Measurements from ENCODE around the gene HMG20B.

Gene HMG20B

DNA sequence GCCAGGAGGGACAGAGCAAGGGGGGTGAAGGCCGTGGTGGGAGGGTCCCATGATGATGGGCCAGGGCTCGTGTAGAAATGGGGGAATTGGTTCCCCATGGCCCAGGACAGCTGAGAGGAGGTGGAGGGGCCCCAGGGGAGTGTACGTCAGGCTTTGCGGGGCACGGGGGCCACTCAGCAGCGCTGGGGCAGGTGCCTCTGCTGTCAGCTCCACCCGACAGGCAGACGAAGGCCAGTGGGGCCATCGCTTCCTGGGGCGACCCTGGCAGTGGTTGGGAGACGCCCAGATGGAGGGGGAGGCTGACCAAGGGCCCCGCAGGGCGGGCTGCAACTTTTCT is 35.7 kb upstream of the HMG20B start:
- DNase-seq (ENCODE audit: low read depth), result no peak

DNA sequence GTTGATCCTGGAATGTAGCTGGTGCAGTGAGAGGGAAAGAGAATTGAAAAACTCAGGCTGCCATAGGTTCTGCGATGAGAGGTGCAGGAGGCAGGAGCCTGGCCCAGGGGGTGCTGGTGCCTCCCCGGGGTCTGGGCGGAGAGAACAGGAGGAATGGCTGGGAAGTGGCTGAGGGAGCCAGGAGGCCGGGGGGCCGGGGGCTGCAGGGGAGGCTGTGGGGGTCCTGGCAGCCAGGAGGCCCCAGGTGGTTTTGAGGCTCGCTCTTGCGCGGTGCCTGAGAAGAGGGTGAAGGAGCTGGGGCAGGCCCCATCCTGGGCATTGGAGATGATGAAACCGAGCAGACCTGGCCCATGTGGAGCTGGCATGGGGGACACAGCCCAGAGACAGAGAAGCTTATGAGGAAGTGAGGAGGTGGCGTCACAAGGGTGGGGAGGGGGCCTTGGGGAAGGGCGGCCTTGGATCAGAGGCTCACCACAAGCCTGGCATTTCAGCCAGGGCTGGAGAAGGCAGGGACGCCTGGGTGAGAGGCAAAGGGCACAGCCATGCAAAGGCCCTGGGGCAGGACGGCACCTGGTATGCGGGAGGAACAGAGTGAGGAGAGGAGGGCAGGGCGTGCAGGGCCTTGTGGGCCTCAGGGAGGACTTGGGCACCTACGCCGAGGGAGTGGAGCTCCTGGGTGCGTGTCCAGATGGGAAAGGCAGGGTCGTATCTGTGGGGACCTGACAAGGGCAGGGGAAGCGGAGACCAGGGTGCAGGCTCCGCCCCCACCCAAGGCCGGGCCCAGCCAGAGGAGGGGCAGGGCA is 35.1 kb upstream of the HMG20B start:
- no peak for DNase-seq (ENCODE audit: low read depth)

DNA sequence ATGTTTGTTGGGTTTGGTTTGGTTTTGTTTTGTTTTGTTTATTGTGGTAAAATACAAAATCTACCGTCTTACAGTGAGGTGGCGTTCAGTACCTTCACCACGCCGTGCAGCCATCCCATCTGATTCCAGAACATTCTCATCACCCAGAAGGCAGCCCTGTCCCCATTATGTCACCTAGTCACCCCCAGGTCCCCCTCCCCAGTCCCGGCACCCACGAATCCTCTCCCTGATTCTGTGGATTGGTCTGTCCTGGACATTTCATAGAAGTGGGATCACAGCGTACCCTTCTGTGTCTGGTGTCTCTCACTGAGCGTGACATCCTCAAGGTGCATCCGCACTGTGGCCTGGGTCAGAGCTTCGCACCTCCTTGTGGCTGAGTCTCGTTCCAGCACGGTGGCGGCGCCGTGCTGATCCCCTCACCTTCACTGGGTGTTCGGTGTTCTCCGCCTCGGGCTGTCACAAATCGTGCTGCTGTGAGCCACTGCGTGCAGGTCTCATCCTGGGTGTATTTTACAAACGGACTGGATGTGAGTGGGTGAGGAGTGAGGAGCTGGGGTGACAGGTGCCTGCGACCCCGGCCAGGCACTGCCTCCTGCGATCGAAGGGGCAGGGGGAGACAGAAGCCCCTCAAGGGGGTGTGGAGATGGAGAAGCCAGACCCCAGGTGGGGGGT is 34.4 kb upstream of the HMG20B start:
- no peak for DNase-seq (ENCODE audit: low read depth)

DNA sequence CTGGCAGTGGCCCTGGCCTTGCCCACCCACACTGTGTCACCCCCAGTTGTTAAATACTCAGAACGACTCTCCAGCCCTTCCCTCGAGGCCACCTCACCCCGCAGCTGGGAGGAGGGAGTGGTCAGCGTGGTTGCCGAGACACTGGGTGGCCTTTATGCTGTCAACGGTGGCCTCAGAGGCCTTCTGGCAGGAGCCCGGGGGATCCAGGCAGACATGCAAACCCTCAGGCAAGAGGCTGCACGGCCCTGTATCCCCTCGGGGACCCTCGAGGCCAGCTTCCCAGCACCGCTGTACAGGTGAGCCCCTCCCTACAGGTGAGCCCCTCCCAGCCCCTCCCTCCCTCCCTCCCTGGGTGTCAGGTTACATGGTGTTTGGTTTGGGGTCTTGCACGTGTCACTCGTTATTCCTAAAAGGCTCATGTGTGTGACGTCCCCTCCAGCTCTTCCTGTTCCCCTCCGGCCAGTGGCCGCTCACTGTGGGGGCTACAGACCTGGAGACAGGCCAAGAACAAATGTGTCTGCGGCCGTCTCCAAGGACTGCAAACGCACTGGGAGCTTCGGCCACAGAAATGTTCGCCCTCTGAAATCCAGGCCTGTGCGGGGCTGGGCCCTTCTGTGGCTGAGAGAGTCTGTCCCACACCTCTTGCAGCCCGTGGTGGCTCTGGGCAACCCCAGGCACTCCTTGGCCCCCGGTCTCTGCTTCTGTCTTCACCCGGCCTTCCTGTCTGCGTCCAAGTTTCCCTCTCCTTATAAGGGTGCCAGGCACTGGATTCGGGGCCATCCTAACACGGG is 33.6 kb upstream of the HMG20B start, which contains the start of gene TEKTIP1:
TSS of gene TEKTIP1 (plus strand) at position 210 of the 791 bp plus-strand sequence. CDS start at position 214, 4 bp downstream.
- DNase-seq (ENCODE audit: low read depth), result no peak

DNA sequence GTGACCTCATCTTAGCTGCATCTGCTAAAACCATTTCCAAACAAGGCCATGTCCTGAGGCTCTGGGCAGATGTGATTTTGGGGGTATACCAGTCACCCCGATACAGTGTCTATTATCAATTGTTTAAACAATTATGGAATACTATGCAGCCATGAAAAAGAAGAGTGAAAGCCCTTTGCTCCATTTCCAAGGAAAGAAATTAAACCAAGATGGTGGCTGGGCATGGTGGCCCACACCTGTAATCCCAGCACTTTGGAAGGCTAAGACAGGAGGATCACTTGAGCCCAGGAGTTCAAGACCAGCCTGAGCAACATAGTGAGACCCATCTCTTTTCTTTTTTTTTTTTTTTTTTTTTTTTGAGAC is 33.0 kb upstream of the HMG20B start:
- no peak for DNase-seq (ENCODE audit: low read depth)

DNA sequence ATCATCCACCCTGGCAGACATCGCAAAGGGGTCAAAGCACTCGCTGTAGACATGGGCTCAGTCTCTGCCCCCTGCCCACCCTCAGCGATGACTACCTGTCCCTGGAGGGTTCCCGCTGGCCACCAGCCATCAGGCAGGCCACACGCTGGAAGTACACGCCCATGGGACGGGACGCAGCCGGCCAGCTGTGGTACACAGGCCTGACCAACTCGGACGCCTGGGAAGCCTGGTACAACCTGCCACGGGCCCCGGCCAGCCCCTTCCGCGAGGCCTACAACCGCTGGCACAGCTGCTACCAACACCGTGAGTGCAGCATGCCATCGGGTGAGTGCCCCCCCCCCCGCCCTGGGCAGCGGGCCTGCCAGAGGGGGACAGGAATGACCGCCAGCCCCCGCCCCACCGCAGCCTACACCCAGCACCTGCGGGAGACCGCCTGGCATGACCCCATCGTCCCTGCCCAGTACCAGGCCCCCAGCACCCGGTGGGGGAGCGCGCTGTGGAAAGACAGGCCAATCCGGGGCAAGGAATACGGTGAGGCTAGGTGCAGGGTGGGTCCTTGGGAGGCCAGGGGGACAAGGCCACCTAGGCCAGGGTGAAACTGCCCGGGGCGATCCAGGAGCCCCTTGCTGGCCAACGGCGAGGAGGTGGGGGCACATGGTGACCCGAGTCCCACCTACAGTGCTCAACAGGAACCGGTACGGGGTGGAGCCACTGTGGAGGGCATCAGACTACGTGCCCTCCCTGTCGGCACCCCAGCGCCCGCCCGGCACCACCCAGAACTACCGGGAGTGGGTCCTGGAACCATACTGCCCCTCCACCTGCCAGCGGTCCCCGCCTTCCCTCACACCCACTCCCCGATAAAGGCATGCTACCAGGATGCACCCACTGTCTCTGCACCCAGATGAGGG is 29.3 kb upstream of the HMG20B start:
- no peak for DNase-seq (ENCODE audit: low read depth)

DNA sequence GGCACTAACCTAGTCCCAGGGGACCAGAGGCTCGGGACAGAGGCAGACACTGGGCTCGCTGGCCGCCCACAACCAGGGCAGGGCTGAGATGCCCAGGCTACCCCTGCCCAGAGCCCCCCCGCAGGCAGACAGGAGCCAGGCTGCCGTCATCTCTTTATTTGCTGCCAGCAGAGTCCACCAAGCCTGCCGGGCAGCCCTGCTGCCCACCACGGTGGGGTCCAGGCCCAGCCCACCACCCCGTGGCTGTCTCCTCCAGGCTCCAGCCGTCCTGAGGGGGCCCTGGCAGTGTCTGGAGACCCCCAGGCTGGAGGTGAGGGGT is 28.7 kb upstream of the HMG20B start:
- DNase-seq (ENCODE audit: low read depth), result no peak

DNA sequence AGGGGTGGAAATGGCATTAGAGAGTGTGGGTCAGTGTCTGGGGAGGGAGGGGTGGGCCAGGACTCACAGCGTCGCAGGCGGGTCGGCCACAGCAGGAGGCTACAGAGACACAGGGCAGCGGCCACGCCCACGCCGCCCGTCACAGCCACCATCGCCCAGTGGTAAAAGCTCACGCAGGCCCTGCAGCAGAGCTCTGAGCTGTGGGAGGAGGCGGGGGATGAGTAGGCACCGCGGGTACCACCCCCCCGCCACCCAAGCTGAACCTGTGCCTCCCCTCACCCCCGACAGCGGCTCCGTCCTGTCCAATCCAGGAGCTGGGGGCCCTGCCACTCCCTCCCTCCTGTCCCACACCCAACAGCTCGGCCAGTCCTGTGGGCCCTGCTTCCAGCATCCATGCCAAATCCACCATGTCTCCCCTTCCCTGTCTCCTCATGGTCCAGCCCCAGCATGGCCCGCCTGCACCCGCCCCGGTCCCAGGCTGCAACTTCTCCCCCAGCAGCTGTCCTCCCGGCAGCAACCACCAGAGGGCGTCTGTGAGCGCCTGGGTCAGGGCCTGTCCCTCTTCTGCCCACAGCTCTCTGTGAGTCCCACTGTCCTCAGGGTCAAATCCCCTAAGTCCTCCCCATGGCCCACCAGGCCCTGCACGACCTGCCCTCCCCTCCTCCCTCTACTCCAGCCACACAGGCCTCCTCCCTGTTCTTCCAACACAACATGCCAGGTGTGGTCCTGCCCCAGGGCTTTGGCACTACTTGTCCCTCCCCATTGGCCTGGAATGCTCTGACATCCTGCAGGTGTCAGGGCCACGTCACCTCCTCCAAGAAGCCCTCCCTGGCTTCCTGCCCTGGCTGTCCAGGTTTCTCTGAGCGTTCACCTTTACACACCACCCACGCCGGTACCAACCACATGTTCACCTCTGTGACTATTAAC is 27.7 kb upstream of the HMG20B start:
- no peak for DNase-seq (ENCODE audit: low read depth)

DNA sequence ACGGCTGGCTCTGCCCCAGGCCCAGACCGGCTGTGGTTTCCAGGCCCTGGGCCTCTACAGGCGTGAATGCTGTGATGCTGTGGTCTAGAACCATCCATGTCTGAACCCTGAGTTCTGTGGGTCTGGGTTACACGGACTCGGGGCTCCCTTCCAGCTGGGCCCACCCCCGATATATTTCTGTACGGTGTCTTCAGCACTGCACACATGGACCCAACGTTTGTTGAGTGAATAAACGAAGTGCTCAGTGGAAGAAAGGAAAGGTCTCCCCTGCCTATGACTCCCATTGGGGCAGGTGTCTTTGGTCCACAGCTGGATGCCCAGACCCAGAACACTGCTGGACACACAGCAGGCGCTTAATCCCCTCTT is 27.1 kb upstream of the HMG20B start:
- no peak for DNase-seq (ENCODE audit: low read depth)

DNA sequence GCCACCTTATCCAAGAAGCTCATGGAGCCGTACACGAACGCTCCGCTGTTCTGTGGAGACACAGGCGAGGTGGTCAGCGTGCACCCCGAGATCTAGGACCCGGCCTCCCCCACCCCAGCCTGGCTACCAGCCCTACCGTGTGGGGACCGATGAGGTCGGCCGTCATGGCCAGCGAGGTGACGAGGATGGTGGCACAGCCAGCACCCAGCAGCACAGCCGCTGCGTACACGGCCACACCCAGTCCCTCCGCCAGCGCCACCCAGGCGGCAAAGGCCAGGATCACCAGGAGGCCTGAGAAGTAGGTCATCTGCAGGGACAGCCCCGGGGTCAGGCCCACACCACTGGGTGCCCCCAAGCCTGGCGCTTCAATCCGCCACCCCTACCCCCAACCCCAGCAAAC is 26.6 kb upstream of the HMG20B start:
- no peak for DNase-seq (ENCODE audit: low read depth)

DNA sequence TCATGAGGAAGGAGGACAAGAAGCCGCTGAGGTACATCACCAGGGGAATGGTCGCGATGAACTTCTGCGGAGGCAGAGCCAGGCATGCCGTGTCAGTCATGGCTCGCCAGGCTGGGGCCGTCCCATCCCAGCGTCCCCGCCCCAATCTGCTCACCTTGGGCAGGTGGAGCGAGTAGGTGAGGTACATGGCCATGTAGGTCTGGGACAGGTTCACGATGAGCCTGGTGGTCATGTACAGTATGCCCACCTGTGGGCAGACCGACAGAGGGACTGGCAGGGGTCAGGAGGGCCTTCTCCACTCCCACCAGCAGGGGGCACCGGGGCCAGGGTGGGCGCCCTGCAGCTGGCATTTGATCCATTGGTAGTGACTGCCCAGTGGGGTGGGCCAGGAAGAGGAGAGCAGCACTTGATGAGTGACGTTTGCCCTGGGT is 25.4 kb upstream of the HMG20B start:
- no peak for DNase-seq (ENCODE audit: low read depth)

DNA sequence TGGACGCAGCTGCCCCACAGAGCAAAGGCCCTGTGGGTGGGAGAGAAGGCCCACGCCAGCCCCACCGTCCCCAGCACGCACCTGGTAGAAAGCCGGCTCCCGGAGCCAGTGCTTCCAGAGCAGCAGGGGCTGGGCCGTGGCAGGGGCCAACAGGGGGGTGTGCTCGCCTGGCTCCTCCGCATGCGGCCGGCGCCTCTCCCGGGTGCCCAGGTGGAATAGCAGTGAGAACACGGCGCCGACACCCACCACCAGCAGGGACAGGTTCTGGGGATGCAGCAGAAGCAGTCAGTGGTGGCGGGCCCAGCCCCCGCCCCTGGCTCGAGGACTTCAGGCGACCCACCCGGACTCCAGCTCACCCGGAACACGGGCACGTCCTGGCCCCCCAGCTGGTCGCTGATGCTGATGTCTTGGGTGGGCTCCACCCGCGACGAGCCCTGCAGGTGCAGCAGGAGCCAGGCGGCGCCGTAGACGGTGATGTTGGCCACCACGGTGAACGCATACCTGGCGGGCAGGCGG is 24.9 kb upstream of the HMG20B start:
- DNase-seq (ENCODE audit: low read depth), result no peak

DNA sequence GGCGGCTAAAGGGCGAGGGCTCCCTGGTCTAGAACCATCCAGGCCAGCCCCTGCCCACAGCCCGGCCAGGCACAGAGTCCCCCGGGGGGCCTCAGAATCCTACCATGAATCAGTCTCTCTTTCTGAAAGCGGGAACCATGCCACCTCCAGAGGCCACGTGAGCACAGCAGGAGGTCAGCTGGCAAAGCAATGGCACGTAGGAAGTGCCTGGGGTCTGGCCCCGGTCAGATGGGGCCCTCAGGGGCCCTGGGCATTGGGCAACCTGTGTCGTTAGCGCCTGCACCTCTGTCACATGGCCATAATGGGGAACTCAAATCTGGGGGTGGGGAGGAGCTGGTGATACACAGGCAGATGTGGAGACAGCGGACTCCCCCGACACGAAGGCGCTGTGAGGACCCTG is 24.1 kb upstream of the HMG20B start:
- no peak for DNase-seq (ENCODE audit: low read depth)

DNA sequence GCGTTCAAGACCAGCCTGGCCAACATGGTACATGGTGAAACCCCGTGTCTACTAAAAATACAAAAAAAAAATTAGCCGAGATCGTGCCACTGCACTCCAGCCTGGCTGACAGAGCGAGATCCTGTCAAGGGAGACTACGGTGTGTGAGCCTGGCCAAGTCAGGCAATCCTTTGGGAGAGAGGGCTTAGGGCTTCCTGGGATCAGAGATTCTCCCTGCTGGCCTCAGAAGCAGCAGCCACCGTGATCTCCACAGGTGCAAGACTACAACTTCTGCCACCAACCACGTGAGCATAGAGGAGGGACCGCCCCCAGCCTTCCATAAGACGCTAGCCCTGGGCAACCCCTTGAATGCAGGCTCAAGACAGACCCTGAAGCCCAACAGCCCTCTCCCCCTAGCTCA is 22.9 kb upstream of the HMG20B start:
- DNase-seq (ENCODE audit: low read depth), result no peak

DNA sequence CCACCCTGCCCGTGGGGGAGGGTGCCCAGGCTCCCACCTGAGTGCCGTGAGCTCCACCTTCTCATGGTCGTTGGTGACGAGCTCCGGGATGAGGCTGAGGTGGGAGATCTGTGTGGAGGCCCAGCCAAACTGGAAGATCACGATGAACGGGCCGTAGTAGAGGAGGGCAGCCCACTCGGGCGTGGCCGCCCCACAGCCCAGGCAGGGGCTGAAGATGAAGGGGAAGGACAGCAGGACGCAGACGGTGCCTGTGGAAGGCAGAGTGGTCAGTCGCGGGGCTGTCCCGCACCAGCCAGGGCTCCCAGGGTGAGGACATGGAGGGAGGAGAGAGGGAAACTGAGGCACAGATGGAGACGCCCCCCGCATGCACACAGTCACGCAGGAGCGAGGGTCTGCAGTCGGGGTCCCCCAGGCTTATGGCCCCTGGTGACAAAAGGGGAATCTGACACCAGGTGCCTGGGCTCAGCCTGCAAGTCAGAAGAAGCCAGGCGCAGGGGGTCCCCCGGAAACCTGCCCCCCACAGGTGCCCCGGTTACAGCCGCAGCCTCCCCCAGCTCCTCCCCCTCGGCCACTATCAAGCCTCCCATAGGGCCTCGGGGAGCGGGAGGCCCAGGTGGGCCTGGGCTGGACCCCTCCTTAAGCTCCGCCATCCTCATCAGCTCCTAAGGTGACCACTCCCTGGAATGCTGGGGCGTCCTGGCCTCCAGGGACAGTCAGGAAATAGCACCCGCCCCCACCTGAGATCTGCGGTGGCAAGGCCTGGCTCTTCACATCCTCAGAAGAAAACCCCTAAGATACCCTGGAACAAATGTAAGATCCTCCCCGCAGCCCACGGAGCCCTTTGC is 21.6 kb upstream of the HMG20B start:
- no peak for DNase-seq (ENCODE audit: low read depth)

DNA sequence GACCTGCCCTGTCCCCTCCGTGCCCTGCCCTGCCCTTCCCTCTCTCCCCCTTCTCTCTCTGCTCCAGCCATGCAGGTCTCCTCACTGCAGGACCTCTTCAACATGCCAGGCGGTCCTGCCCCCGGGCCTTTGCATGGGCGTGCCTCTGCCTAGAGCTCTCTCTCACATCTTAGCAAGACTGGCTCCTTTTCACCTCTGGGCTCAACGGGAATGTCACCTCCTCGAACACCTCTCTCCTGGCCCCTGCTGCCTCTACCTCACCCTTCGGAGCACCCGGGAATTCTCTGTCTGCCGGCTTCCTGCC is 21.0 kb upstream of the HMG20B start:
- no peak for DNase-seq (ENCODE audit: low read depth)

DNA sequence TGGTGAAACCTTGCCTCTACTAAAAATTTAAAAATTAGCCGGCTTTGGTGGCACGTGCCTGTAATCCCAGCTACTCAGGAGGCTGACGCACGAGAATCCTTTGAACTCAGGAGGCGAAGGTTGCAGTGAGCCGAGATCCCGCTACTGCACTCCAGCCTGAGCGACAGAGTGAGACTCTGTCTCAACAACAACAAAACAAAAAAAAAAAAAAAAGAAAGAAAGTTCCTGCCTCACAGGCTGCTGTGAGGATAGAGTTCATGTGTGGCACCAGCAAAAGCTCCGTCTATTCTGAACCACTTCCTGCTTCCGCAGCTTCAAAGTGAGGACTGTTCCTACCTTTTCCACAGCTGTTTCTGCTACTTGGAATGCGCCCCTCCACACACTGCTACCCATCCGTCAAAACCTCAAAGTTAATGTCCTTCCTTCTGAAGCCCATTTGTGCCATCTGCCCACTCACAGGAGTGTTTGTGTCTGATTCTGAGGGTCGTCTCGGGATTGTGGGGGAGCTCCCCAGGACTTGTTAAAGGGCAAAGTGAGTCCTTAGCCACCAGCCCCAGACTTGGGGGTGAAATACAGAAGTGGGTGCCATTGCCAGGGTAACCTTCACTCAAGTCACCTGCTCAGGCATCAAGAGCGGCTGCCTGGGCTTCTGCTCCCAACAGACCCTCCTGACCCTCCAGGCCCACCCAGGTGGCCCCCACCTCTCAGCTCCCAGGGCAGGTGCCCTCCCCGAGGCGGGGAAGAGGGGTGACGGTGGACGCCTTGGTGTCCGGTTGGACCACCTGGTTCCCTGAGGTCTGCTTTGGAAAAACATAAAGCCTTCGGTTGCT is 18.3 kb upstream of the HMG20B start:
- no peak for DNase-seq (ENCODE audit: low read depth)

DNA sequence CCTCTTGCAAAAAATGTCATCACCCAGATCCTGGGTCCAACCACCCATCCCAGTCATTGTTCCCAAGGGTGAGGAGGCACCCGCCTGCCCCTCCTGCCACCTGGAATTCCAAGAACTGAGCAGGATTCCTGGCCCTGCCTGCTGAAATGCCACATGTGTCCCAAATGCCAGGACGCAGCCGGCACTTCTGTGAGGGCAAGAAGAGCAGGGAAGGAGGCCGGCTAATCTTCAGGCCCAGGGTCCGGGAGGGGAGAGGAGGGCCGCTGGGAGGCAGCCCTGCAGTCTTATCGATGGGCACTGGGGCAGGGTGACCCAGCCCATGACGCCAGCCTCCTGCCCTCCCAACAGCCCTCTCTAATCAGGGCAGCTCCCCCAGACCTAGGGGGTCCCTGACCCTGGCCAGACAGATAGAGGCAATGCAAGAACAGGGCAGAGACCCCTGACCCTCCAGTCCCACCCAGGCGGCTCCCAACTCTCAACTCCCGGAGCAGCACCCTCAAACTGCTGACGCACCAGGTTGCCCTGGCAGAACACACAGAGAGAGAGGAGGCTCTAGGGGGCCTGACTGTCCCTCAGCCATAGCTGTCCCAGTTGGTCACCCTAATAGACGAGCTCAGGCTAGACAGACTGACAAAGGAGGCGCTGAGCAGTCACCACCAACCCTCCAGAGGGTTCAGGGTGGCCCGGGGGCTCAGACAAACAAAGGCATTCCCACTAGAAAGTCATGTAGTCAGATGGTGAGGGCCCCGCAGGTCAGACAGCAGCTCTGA is 16.9 kb upstream of the HMG20B start:
- DNase-seq (ENCODE audit: low read depth), result no peak
